DND-41 (cell line): Measurements from ENCODE around the gene PRR29.

Source experiments
- ATAC-seq: fragments of 200-7000 bp; cut with Tn5 transposase; 3 replicates; pipeline ENCODE4 v1.9.1; 2021; ENCODE audit warnings: low read depth; ENCODE audit not compliant: insufficient read depth
- DNase-seq: peaks from one replicate; pipeline ENCODE4 v3.0.0-alpha.2; 2020
- H2AFZ ChIP-seq: 2 replicates; pipeline ENCODE4 v1.6.0; 2012; ENCODE audit warnings: low read depth, low read length
- H3K27ac ChIP-seq: 2 replicates; pipeline ENCODE4 v1.5.1; 2012; ENCODE audit warnings: low read length, inconsistent platforms
- H3K27me3 ChIP-seq: fragments of 200-600 bp; sonication (generic); 2 replicates; pipeline ENCODE4 v1.6.0; 2012; ENCODE audit warnings: low read length, mild to moderate bottlenecking, inconsistent platforms; ENCODE audit not compliant: insufficient read depth, poor library complexity
- H3K36me3 ChIP-seq: 2 replicates; pipeline ENCODE4 v1.5.1; 2012; ENCODE audit warnings: low read length, inconsistent platforms; ENCODE audit not compliant: insufficient read depth
- H3K4me1 ChIP-seq: 2 replicates; pipeline ENCODE4 v1.5.1; 2012; ENCODE audit warnings: mild to moderate bottlenecking, low read length; ENCODE audit not compliant: insufficient read depth
- H3K4me2 ChIP-seq: 2 replicates; pipeline ENCODE4 v1.6.0; 2012; ENCODE audit warnings: mild to moderate bottlenecking, moderate library complexity, low read length, inconsistent platforms; ENCODE audit not compliant: insufficient read depth
- H3K4me3 ChIP-seq, 2 experiments: fragments of 200-600 bp in 1 of 2; shearing (Covaris generic) in 1 of 2; 2 replicates each; pipeline ENCODE4 v1.5.1; 2012 to 2016; ENCODE audit warnings: inconsistent platforms in 2 of 2, low read length in 2 of 2, mild to moderate bottlenecking in 2 of 2, low read depth in 1 of 2, moderate library complexity in 1 of 2
- H3K79me2 ChIP-seq: 2 replicates; pipeline ENCODE4 v1.6.0; 2012; ENCODE audit warnings: low read length, inconsistent platforms; ENCODE audit not compliant: insufficient read depth
- H3K9ac ChIP-seq: 2 replicates; pipeline ENCODE4 v1.6.0; 2012; ENCODE audit warnings: low read depth, mild to moderate bottlenecking, inconsistent platforms, low read length, moderate library complexity
- H3K9me3 ChIP-seq: 2 replicates; pipeline ENCODE4 v1.5.1; 2012; ENCODE audit warnings: low read length, moderate library complexity, mild to moderate bottlenecking, inconsistent platforms; ENCODE audit not compliant: insufficient read depth, severe bottlenecking
- H4K20me1 ChIP-seq: 2 replicates; pipeline ENCODE4 v1.6.0; 2012; ENCODE audit warnings: low read length; ENCODE audit not compliant: insufficient read depth
- CTCF ChIP-seq: IDR thresholded peaks from 2 replicates; pipeline ENCODE4 v1.5.1; 2012; ENCODE audit warnings: borderline replicate concordance, low read length, moderate library complexity, mild to moderate bottlenecking; ENCODE audit not compliant: poor library complexity, severe bottlenecking; ENCODE audit errors: extremely low read depth
- EZH2 ChIP-seq: IDR thresholded peaks from 3 replicates; pipeline ENCODE4 v1.6.1; 2012; ENCODE audit warnings: borderline replicate concordance, low read depth, mild to moderate bottlenecking, moderate library complexity, low read length, inconsistent platforms; ENCODE audit not compliant: severe bottlenecking

Gene PRR29

GRCh38 chr17:64036198-64036922 lies 38.2 kb downstream of the PRR29 start:
- Histone ChIP-seq H3K27me3 (no peaks in the 10 kb centered on the region), H3K27ac (no peak overlapping the region), H3K79me2 (no peaks in the 10 kb centered on the region), H3K4me1 (no peaks in the 10 kb centered on the region), H3K36me3 (no peaks in the 10 kb centered on the region), H3K9me3 (no peaks in the 10 kb centered on the region), H4K20me1 (no peaks in the 10 kb centered on the region), H2AFZ (no peak overlapping the region), H3K9ac (no peak overlapping the region), H3K4me3 (no peak overlapping the region), H3K4me2 (no peak overlapping the region)
- TF ChIP-seq CTCF: peak; percentile 21
- TF ChIP-seq EZH2: no peak
- no peak for ATAC-seq
- DNase-seq: no peak

- H3K27ac ChIP-seq: no peak overlapping the region
- no peaks in the 10 kb centered on the region for H4K20me1 ChIP-seq
- H2AFZ ChIP-seq: no peak overlapping the region
- H3K4me3 ChIP-seq: no peak overlapping the region
- no peak overlapping the region for H3K4me2 ChIP-seq
- ATAC-seq (no peak), DNase-seq (no peak)
- H3K79me2 ChIP-seq: no peaks in the 10 kb centered on the region
- no peaks in the 10 kb centered on the region for H3K9me3 ChIP-seq
- no peaks in the 10 kb centered on the region for H3K36me3 ChIP-seq
- TF ChIP-seq EZH2 (no peak), CTCF (no peak)
- no peaks in the 10 kb centered on the region for H3K27me3 ChIP-seq
- no peaks in the 10 kb centered on the region for H3K4me1 ChIP-seq
- H3K9ac ChIP-seq: no peak overlapping the region
These were observed 39.0 kb downstream of the PRR29 start for GRCh38 chr17:64037180-64037579.

GRCh38 chr17:64037802-64038201 lies 39.7 kb downstream of the PRR29 start:
- ATAC-seq (no peak), DNase-seq (no peak)
- no peak overlapping the region for H3K9ac ChIP-seq
- H3K4me2 ChIP-seq: no peak overlapping the region
- no peaks in the 10 kb centered on the region for H3K4me1 ChIP-seq
- H3K36me3 ChIP-seq: no peaks in the 10 kb centered on the region
- no peak overlapping the region for H2AFZ ChIP-seq
- TF ChIP-seq EZH2: no peak
- no peak for TF ChIP-seq CTCF
- no peaks in the 10 kb centered on the region for H4K20me1 ChIP-seq
- H3K9me3 ChIP-seq: no peaks in the 10 kb centered on the region
- H3K27ac ChIP-seq: no peak overlapping the region
- no peaks in the 10 kb centered on the region for H3K79me2 ChIP-seq
- no peak overlapping the region for H3K4me3 ChIP-seq
- H3K27me3 ChIP-seq: no peaks in the 10 kb centered on the region
